HUES64 (cell line): ENCODE data around the gene RAVER2.
"Not testable (repeated sequence)": the region's sequence is repeated elsewhere in the genome, so short reads cannot be mapped to it uniquely, and the experiment has no call there.

Source experiments
- H3K27ac ChIP-seq: 2 replicates; pipeline ENCODE4 v1.7.0; 2013; ENCODE audit warnings: low read depth, low read length, inconsistent platforms
- H3K27me3 ChIP-seq: 2 replicates; pipeline ENCODE4 v1.6.1; 2013; ENCODE audit warnings: mild to moderate bottlenecking, low read length; ENCODE audit not compliant: insufficient read depth
- H3K36me3 ChIP-seq: 2 replicates; pipeline ENCODE4 v1.6.1; 2013; ENCODE audit warnings: mild to moderate bottlenecking, low read length; ENCODE audit not compliant: insufficient read depth
- H3K4me1 ChIP-seq: 2 replicates; pipeline ENCODE4 v1.6.1; 2013; ENCODE audit warnings: mild to moderate bottlenecking, low read length, moderate library complexity; ENCODE audit not compliant: insufficient read depth
- H3K4me3 ChIP-seq: 2 replicates; pipeline ENCODE4 v1.5.1; 2013; ENCODE audit warnings: mild to moderate bottlenecking, low read length, moderate library complexity
- H3K9ac ChIP-seq: 2 replicates; pipeline ENCODE4 v1.6.1; 2013; ENCODE audit warnings: mild to moderate bottlenecking, low read depth, low read length
- H3K9me3 ChIP-seq: 2 replicates; pipeline ENCODE4 v1.6.1; 2013; ENCODE audit warnings: low read depth, low read length; ENCODE audit not compliant: insufficient read depth
- WGBS: fragments of 150-250, 120-280 bp; methylation state at CpG from one replicate; pipeline ENCODE4 v1.1.7; 2013; ENCODE audit warnings: missing lambda C conversion rate; 5-methylcytosine and 5-hydroxymethylcytosine counted together

RAVER2 gene

DNA sequence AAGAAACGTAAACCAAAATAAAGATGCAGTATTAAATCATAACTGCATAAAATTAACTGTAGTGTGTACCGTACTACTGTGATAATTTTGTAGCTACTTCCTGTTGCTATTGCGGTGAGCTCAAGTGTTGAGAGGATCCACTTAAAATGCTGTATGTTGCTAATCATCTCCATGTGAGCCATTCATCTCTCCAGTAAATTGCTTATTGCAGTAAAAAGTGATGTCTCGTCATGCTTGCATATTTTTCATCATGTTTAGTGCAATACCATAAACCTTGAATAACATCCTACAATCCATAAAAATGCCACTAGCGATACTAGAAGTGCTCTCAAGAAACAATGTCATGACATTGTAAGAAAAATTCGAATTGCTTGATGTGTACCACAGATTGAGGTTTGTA lies 66.3 kb downstream of the RAVER2 start:
- 99% methylated on average over 6 of the region's 6 CpGs for WGBS
- H3K4me1 ChIP-seq = no peaks in the 10 kb centered on the region
- H3K4me3 ChIP-seq = no peak overlapping the region
- H3K36me3 ChIP-seq = peaks cover 24% of the 10 kb centered on the region
- no peaks in the 10 kb centered on the region for H3K9me3 ChIP-seq
- no peaks in the 10 kb centered on the region for H3K27me3 ChIP-seq
- no peak overlapping the region for H3K27ac ChIP-seq
- no peak overlapping the region for H3K9ac ChIP-seq

DNA sequence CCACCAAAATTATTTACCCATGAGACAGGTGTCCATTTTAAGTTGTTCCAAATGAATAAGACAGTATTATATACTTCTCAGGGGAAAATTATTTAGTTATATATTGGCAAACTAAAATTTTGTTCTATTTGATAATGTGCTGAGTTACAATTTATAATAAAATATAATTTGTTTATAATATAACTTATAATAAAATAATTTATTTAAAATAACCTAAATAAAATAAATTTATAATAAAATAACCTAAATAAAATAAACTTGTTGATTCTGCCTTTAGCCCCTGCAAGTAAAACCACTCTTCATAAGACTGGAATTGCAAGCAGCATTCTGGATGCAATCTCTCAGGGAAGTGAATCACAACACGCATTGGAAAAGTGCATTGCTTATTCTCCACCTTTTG lies 69.6 kb downstream of the RAVER2 start:
- 95% methylated on average over 1 of the region's 1 CpG for WGBS
- no peak overlapping the region for H3K9ac ChIP-seq
- peaks cover 3% of the 10 kb centered on the region; the same call in 1 of the 2 replicates for H3K9me3 ChIP-seq
- no peak overlapping the region for H3K27ac ChIP-seq
- H3K4me3 ChIP-seq = no peak overlapping the region
- H3K4me1 ChIP-seq = no peaks in the 10 kb centered on the region
- H3K36me3 ChIP-seq = peaks cover 25% of the 10 kb centered on the region
- H3K27me3 ChIP-seq = no peaks in the 10 kb centered on the region

DNA sequence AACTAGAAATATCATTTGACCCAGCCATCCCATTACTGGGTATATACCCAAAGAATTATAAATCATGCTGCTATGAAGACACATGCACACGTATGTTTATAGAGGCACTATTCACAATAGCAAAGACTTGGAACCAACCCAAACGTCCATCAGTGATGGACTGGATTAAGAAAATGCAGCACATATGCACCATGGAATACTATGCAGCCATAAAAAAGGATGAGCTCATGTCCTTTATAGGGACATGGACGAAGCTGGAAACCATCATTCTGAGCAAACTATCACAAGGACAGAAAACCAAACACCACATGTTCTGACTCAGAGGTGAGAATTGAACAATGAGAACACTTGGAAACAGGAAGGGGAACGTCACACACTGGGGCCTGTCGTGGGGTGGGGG lies 72.5 kb downstream of the RAVER2 start:
- H3K36me3 ChIP-seq = peaks cover 28% of the 10 kb centered on the region
- not testable (repeated sequence) for H3K9me3 ChIP-seq, H3K9ac ChIP-seq, H3K27me3 ChIP-seq, H3K4me1 ChIP-seq, H3K4me3 ChIP-seq, H3K27ac ChIP-seq
- 83% methylated on average over 5 of the region's 5 CpGs for WGBS

GRCh38 chr1:64820572-64820971 lies 75.7 kb downstream of the RAVER2 start:
- H3K4me3 ChIP-seq, H3K27me3 ChIP-seq, H3K9ac ChIP-seq, H3K9me3 ChIP-seq, H3K4me1 ChIP-seq, H3K27ac ChIP-seq: not testable (repeated sequence)
- peaks cover 13% of the 10 kb centered on the region for H3K36me3 ChIP-seq
- 94% methylated on average over 3 of the region's 3 CpGs for WGBS

- 0 out of 2 replicates have a peak, but pooled peaks cover 8% of the 10 kb centered on the region for H3K36me3 ChIP-seq
- no peaks in the 10 kb centered on the region for H3K9me3 ChIP-seq
- no peak overlapping the region for H3K9ac ChIP-seq
- no peak overlapping the region for H3K27ac ChIP-seq
- no peak overlapping the region for H3K4me3 ChIP-seq
- H3K27me3 ChIP-seq = no peaks in the 10 kb centered on the region
- H3K4me1 ChIP-seq = peaks cover 3% of the 10 kb centered on the region; the same call in 1 of the 2 replicates
- WGBS = 89% methylated on average over 1 of the region's 1 CpG
Measured at GRCh38 chr1:64822621-64823020, 77.7 kb downstream of the RAVER2 start.

DNA sequence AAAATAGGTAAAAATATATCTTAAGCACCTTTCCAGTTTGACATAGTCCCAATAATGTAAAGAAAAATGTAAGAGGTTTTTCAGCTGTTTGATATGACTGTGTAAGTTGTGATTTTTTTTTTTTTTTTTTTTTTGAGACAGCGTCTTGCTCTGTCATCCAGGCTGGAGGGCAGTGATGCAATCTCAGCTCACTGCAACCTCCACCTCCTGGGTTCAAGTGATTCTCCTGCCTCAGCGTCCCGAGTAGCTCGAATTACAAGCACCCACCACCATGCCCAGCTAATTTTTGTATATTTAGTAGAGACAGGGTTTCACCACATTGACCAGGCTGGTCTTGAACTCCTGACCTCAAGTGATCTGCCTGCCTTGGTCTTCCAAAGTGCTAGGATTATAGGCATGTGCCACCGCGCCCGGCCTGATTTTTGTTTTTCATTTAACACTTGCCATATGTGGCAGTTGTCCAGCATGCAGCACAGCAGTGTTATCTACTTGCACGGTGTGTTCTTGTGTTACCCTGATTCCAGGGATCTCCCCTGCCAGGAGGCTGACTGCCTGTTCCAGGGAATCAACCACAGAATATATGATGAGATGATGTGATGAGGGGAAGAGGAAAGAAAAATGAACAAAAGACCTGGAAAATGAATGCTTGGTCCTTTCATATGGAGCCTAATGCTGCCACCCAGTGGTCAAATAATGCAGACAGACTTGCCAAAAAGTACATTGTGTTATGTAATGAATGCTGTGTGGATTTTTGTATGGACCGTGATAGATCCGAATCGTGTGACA lies 79.0 kb downstream of the RAVER2 start:
- H3K4me3 ChIP-seq = no peak overlapping the region
- H3K9me3 ChIP-seq = no peaks in the 10 kb centered on the region
- no peak overlapping the region for H3K27ac ChIP-seq
- peaks cover 3% of the 10 kb centered on the region; the same call in 1 of the 2 replicates for H3K4me1 ChIP-seq
- 0 out of 2 replicates have a peak, but pooled peaks cover 8% of the 10 kb centered on the region for H3K36me3 ChIP-seq
- H3K9ac ChIP-seq = no peak overlapping the region
- 79% methylated on average over 7 of the region's 11 CpGs for WGBS
- no peaks in the 10 kb centered on the region for H3K27me3 ChIP-seq

DNA sequence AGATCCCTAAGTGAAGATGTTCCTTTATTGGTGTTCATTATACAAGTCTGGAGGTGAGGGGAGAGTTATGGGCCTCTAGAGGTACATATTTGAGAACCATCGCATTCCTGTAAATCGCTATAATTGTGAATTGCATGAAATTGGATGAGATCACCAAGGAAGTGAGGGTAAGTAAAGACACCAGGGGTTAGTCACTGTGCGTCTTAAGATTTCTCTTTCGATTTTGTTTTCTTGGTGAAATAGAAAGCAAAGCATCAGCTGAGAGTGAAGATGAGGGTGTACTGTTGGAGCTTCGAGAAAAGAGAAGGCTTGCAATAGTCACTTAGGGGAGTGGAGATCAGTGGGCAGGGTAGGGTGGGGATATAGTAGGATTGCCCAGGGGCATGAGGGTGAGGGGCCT lies 82.1 kb downstream of the RAVER2 start:
- Histone ChIP-seq H3K27ac (no peak overlapping the region), H3K4me1 (peaks cover 9% of the 10 kb centered on the region; the same call in 1 of the 2 replicates), H3K4me3 (no peak overlapping the region), H3K9me3 (no peaks in the 10 kb centered on the region), H3K36me3 (peaks cover 16% of the 10 kb centered on the region), H3K9ac (no peak overlapping the region), H3K27me3 (no peaks in the 10 kb centered on the region)
- 92% methylated on average over 5 of the region's 5 CpGs for WGBS

DNA sequence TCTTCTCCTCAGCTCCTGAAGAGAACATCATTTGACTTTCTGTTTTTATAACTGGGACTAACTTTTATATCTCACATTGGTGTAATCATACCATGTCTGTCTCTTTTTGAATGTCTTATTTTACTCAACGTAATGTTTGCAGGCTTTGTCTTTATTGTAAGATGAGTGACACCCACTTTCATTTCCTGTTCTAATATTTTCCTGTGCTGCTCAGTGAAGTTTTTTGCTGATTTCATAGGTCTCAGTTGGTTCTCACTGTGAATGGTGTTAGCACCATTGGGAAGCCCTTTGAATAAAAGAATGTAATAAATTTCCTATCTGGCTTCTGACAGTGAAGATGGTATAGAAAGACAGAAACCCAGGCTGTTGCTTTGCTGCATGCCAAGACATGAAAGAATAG lies 84.0 kb downstream of the RAVER2 start:
- no peaks in the 10 kb centered on the region for H3K27me3 ChIP-seq
- peaks cover 6% of the 10 kb centered on the region; the same call in 1 of the 2 replicates for H3K4me1 ChIP-seq
- H3K9me3 ChIP-seq = no peaks in the 10 kb centered on the region
- no peak overlapping the region for H3K27ac ChIP-seq
- WGBS = no CpG with 5 or more reads among the region's 1 CpG
- no peak overlapping the region for H3K4me3 ChIP-seq
- peaks cover 31% of the 10 kb centered on the region for H3K36me3 ChIP-seq
- no peak overlapping the region for H3K9ac ChIP-seq

DNA sequence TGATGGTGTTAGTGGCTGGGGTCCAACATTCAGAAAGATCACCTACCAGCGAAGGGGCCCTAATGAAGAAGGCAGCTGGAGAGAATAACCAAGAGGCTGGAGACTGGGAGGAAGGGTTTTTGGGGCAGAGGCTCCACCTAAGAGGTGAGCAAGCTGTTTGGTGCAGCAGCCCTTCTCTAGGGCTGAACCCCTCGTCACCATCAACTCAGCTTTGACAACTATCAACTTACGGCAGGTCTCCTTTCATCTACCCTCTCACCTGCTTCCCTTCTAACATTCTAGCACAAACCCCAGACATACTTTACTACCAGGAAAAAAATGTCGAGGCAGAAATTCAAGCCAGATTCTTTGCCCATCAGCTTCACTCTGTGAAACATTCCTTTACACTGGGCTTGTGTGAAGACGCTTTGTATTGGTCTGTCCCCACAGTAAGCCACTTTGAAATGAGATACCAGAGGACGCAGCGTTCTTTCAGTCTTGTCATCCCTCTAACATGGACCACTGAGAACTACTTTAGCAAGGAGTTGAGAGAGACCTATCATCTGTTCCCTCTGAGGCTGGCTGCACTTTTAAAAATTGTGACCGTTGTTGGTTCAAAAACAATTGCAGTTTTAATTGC lies 84.6 kb downstream of the RAVER2 start:
- Histone ChIP-seq H3K27ac (no peak overlapping the region), H3K36me3 (peaks cover 38% of the 10 kb centered on the region), H3K4me1 (peaks cover 6% of the 10 kb centered on the region; the same call in 1 of the 2 replicates), H3K27me3 (no peaks in the 10 kb centered on the region), H3K9me3 (no peaks in the 10 kb centered on the region), H3K9ac (no peak overlapping the region), H3K4me3 (no peak overlapping the region)
- WGBS = 82% methylated on average over 8 of the region's 8 CpGs

GRCh38 chr1:64830030-64830651 lies 85.3 kb downstream of the RAVER2 start:
- 94% methylated on average over 5 of the region's 5 CpGs for WGBS
- Histone ChIP-seq H3K9me3 (no peaks in the 10 kb centered on the region), H3K4me1 (peaks cover 6% of the 10 kb centered on the region; the same call in 1 of the 2 replicates), H3K27ac (no peak overlapping the region), H3K4me3 (no peak overlapping the region), H3K9ac (no peak overlapping the region), H3K27me3 (no peaks in the 10 kb centered on the region), H3K36me3 (peaks cover 44% of the 10 kb centered on the region)

DNA sequence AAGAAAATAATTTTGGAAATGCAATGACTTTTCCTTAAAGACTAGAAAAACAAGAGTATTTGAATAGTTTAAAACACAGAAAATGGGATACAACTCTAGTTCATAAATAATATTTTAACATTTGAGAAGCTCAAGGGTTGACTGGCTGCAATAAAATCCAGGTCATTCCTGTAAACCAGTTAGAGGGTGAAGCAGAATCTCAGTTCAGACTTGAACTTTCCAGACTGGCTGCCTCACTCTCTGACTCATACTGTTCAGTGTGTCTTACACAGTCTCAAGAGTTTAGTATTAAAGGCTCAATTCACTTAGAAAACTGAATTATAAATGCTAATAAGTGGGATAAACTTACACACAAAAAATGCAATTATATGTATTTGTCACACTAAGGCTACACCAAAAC lies 89.9 kb downstream of the RAVER2 start:
- Histone ChIP-seq H3K27me3 (no peaks in the 10 kb centered on the region), H3K27ac (no peak overlapping the region), H3K36me3 (peaks cover 79% of the 10 kb centered on the region), H3K4me1 (peaks cover 7% of the 10 kb centered on the region; the same call in 1 of the 2 replicates), H3K9ac (no peak overlapping the region), H3K9me3 (no peaks in the 10 kb centered on the region), H3K4me3 (no peak overlapping the region)
